GM21825 (cell line): ENCODE data around the gene MYO1E.
"Not testable (repeated sequence)": the region's sequence is repeated elsewhere in the genome, so short reads cannot be mapped to it uniquely, and the experiment has no call there.

ENCODE experiments used
- ATAC-seq: cut with Tn5 transposase; IDR thresholded peaks from one replicate; pipeline ENCODE4 v1.9.1; 2021; ENCODE audit warnings: mild to moderate bottlenecking, moderate library complexity; ENCODE audit not compliant: unreplicated experiment

Gene MYO1E

GRCh38 chr15:59352189-59352588 is 20.5 kb downstream of the MYO1E start:
- no peak for ATAC-seq

- no peak for ATAC-seq
These were observed 22.3 kb downstream of the MYO1E start for GRCh38 chr15:59350421-59350732.

GRCh38 chr15:59349680-59350420 is 22.8 kb downstream of the MYO1E start:
- ATAC-seq: no peak

GRCh38 chr15:59347915-59348314 is 24.8 kb downstream of the MYO1E start:
- no peak for ATAC-seq

DNA sequence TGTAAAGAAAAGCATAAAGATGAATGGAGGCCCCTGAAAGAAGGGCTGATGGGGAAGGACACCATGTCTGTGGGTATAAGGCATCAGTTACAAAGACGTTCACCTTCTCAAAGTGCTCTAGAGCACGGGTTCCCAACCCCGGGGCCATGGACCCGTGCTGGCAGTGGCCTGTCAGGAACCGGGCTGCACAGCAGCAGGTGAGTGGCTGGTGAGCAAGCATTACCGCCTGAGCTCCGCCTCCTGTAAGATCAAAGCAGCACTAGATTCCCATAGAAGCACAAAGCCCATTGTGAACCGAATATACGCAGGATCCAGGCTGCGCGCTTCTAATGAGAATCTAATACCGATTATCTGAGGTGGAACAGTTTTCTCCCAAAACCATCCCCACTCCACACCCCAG is 25.7 kb downstream of the MYO1E start:
- no peak for ATAC-seq

DNA sequence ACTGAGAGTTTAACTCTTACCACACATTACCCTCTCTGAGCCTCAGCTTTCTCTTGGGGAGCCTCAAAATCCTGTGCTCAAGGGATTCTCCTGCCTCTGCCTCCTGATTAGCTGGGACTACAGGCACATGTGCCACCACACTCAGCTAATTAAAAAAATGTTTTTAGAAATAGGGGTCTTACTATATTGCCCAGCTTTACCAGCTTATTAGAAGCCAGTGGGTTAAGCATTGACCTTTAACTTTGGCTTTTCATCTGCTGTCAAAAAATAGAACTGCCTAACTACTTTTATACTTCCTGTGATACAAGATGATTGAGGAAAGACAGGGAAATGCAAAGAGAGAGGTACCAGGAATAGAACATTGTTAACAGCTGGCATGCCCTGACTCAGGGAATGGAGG is 27.3 kb downstream of the MYO1E start:
- no peak for ATAC-seq

DNA sequence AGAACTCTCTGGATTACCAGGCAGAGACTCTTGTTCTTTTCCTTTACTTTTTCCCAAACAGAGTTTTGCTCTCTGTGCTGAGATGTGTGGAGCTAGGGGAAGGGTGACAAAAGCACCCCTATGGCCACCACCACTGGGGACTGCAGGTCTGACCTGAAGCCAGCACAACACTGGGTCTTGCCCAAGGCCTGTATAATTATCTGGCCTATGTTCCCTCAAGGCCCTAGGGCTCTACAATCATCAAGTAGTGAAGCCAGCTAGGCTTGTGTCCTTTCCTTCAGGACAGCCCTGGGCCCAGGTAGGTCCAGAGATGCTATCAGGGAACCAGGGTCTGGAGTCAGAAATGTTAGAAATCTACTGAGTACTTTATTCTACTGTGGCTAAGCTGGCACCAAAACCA is 28.4 kb downstream of the MYO1E start:
- ATAC-seq: no peak

- no peak for ATAC-seq
These were observed 32.3 kb downstream of the MYO1E start for GRCh38 chr15:59340325-59340724.

DNA sequence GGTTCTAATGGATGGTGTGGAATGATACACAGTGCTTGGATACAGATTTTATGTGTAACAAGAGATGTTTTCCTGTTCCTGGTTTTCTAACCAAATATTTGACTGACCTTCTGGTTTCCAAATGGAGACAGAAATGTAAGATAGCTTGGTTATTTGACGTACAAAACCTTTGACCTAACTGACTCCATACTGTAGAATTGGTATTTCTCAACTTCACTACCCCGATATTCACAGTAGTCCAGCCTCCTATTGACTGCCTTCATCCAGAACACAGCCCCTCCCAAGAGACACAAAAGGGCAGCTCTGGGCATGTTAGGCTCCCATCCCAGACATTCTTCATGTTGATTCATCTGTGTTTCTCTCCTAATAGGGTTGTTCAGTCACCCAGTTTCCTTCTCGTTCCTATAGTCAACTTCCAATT is 33.4 kb downstream of the MYO1E start:
- ATAC-seq: no peak

GRCh38 chr15:59338414-59338813 is 34.3 kb downstream of the MYO1E start:
- no peak for ATAC-seq

GRCh38 chr15:59336725-59337124 is 35.9 kb downstream of the MYO1E start:
- ATAC-seq: not testable (repeated sequence)

- ATAC-seq: no peak
These were observed 37.4 kb downstream of the MYO1E start for GRCh38 chr15:59335207-59335786.

DNA sequence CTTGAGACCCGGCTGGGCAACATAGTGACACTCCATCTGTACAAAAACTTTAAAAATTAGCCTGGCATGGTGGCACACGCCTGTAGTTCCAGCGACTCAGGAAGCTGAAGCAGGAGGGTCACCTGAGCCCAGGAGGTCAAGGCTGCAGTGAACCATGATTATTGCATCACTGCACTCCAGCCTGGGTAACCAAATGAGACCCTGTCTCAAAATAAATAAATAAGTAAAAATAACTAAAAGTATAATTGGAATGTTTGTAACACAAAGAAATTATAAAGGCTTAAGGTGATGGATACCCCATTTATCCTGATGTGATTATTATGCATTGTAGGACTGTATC is 38.6 kb downstream of the MYO1E start:
- ATAC-seq: no peak

DNA sequence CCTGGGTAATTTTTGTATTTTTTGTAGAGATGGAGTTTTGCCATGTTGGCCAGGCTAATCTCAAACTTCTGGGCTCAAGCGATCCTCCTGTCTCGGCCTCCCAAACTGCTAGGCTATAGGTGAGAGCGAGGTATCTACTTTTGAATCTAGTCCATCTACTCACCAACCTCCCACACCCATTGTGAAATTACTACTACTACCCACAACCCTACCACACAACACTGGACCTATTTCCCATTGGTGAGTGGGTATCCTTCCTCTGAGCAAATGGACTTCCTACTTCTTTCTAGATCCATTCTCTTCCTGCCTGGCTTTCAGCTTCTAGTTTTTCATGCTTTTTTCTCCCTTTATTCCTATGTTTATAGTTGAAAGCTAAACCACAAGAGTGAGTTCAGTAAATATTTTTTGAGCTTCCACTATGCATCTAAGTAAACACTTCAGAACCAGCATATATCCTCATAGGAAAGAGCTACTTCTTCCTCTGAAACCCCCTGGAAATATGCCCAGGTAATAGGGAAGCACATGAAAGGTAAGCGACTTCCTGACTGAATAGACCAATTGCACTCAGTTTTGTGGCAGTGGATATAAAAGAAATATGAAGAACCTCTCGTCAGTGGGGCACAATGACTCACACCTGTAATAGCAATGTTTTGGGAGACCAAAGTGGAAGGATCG is 39.1 kb downstream of the MYO1E start:
- no peak for ATAC-seq

DNA sequence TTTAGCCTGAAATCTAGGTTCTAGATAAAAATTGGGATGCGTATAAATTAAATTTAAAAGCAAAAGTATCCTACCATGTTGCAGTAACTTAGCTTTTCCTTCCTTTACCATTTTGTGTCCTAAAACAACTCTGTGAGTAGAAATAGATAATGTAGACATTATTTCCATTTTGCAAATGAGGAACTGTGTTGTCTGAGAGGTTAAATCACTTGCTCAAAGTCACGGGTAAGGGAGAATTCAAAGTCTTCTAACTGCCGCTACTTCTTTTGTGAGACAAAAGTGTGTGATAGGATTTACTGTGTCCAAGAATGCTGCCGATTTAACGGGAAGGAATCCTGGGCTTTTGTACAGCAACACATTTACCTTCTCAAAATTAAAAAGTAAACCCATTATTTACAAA is 40.7 kb downstream of the MYO1E start:
- no peak for ATAC-seq

DNA sequence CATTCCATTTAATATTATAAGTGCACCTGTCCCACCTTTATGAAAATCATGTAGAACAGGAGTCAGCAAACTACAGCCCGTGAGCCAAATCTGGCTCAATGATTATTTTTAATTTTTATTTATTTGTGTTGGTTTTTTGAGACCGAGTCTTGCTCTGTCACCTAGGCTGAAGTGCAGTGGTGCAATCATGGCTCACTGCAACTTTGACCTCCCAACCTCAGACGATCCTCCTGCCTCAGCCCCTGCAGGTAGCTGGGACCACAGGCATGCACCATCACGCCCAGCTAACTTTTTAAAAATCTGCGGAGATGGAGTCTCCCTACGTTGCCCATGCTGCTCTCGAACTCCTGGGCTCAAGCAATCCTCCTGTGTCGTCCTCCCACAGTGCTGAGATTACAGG is 42.0 kb downstream of the MYO1E start:
- no peak for ATAC-seq

- no peak for ATAC-seq
These were observed 42.9 kb downstream of the MYO1E start for GRCh38 chr15:59329570-59330350.

DNA sequence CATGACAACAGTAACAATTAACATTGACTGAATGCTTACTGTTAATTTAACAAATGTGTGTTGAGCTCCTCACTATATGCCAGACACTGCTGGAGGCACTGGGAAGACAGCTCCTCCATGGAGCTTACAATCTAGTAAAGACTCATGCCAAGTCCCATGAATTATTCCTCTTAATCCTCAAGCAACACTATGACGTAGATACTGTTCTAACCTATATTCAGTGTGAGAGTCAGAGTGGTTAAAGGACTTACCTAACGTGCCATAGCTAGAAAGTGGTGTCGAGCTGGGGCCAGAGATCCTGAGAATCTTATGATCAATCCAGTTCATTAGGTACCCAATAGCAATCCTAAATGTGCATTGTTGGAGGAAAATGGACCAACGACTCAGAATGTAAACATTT is 43.6 kb downstream of the MYO1E start:
- no peak for ATAC-seq

DNA sequence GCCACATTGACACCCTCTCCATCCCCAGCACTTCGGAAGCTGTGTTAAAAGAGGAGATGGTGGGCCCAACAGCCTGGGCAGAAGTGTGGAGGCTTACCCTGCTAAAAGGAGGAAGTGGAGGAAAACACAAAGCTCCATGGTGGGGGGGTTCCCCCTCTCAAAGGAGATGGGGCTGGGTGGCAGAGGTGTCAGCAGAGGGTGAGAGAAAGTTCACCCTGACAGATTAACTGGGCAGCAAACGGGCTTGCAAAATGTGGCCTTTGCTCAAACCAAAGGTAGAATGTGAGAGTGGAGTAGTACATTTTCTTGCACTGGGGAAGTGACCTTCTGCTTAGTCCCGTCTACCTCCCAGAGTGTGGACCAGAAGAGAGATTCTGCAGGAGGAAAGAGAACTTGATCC is 44.7 kb downstream of the MYO1E start:
- ATAC-seq: peak; percentile 54

DNA sequence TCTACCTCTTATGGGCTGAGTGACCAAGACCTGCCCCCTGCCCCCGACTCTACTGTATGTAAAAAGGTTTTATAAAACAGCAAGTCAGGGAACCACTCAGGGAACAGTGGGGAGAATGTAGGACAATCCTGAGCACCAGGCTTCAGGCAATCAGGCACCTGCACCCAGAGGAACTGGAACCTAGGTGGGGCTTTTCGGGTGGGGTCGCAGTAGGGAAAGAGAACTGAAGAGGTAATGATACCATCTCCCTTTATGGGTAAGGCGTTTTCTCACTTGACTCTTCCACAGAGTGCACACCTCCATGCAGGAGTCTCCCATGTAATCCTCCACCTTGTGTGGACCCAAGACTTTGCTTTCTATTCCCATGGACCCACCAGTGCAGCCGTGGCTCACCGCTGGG is 45.8 kb downstream of the MYO1E start:
- ATAC-seq: no peak

- ATAC-seq: no peak
These were observed 50.5 kb downstream of the MYO1E start for GRCh38 chr15:59322056-59322759.
